ENCODE measurements around the gene SPRYD3.

SPRYD3 gene

GRCh38 chr12:53051058-53051880, 27.9 kb downstream of the SPRYD3 start:
- peak; percentile 66 for DNase-seq (ENCODE audit: low read depth)
- no peak overlapping the region for H3K4me3 ChIP-seq (ENCODE audit: low read length)
- TF ChIP-seq CTCF (IDR thresholded peaks at IDR 0.05; ENCODE audit: insufficient read depth, low read depth, low read length, missing control alignments) = peak; percentile 30

GRCh38 chr12:53050426-53051057, 28.6 kb downstream of the SPRYD3 start:
- TF ChIP-seq CTCF (IDR thresholded peaks at IDR 0.05; ENCODE audit: insufficient read depth, low read depth, low read length, missing control alignments) = no peak
- no peak overlapping the region for H3K4me3 ChIP-seq (ENCODE audit: low read length)
- DNase-seq (ENCODE audit: low read depth) = no peak

DNA sequence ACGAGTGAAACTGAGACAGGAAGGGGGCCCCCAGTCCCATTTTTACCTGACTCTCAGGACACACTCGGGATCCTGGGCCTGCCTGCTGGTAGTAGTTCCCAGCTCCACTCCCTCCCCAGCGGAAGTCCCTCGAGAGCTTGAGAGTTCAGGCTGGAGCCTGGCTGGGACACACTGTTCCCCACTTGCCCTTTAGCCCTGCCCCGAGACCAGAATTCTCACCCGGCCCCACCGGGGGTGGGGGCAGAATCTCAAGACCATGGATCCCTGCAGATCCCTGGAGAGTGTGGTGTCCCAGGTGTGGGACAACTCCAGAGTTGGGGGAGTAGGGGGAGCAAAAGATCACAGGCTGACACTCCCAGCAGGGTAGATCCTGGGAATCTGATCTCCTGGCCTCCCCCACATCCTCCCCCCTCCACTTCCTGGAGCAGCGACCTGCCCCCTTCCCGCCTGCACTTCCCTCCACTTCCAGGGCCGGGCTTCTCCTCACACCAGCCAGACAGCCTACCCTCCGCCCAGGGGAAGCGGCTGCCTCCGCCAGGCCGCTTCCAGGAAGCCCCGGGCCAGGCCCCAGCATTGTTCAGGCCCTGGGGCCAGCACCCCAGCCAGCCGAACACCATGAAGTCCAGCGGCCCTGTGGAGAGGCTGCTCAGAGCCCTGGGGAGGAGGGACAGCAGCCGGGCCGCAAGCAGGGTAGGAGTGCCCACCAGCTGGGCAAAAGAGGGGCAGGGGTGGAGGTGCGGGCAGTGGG, 29.4 kb downstream of the SPRYD3 start, which contains the start of gene TNS2:
Gene TNS2 (plus strand): TSS at position 495 of the 748 bp plus-strand sequence. CDS start 121 bp downstream, at position 616.
- DNase-seq (ENCODE audit: low read depth) = peak; percentile 39
- peak within 1 kb of the TSS; percentile 10 for H3K4me3 ChIP-seq (ENCODE audit: low read length)
- TF ChIP-seq CTCF (IDR thresholded peaks at IDR 0.05; ENCODE audit: insufficient read depth, low read depth, low read length, missing control alignments) = no peak

- H3K4me3 ChIP-seq (ENCODE audit: low read length) = no peak overlapping the region
- no peak for DNase-seq (ENCODE audit: low read depth)
- no peak for TF ChIP-seq CTCF (IDR thresholded peaks at IDR 0.05; ENCODE audit: insufficient read depth, low read depth, low read length, missing control alignments)
Observed at GRCh38 chr12:53048780-53049401, 30.3 kb downstream of the SPRYD3 start.

GRCh38 chr12:53048033-53048779, 31.0 kb downstream of the SPRYD3 start:
- H3K4me3 ChIP-seq (ENCODE audit: low read length) = peak overlapping the region; percentile 21
- peak; percentile 19 for DNase-seq (ENCODE audit: low read depth)

More at GRCh38 chr12:53048033-53048779, 31.0 kb downstream of the SPRYD3 start:
- TF ChIP-seq CTCF (IDR thresholded peaks at IDR 0.05; ENCODE audit: insufficient read depth, low read depth, low read length, missing control alignments) = peak; percentile 32
